GM18517 (cell line): ENCODE results near the gene DUS1L.

Experiments used
- ATAC-seq: cut with Tn5 transposase; IDR thresholded peaks from one replicate; pipeline ENCODE4 v1.9.1; 2021; ENCODE audit warnings: mild to moderate bottlenecking, moderate library complexity; ENCODE audit not compliant: unreplicated experiment

The DUS1L gene

GRCh38 chr17:82077617-82078358 is 12.2 kb upstream of the DUS1L start:
- no peak for ATAC-seq

GRCh38 chr17:82076785-82077591 is 11.4 kb upstream of the DUS1L start:
- ATAC-seq: no peak

GRCh38 chr17:82076018-82076784 is 10.6 kb upstream of the DUS1L start:
- ATAC-seq: no peak

- ATAC-seq: no peak
These were observed 7.8 kb upstream of the DUS1L start for GRCh38 chr17:82073446-82073845.

GRCh38 chr17:82072827-82073226 is 7.2 kb upstream of the DUS1L start:
- ATAC-seq: no peak

- no peak for ATAC-seq
These were observed 5.0 kb upstream of the DUS1L start for GRCh38 chr17:82070611-82071010.

- no peak for ATAC-seq
These were observed 389 bp downstream of the DUS1L start for GRCh38 chr17:82065193-82065637.

GRCh38 chr17:82064433-82065192 is 991 bp downstream of the DUS1L start:
- ATAC-seq: no peak

- no peak for ATAC-seq
These were observed 1.9 kb downstream of the DUS1L start for GRCh38 chr17:82063424-82064415.

GRCh38 chr17:82062984-82063368 is 2.6 kb downstream of the DUS1L start:
- no peak for ATAC-seq

- ATAC-seq: no peak
These were observed 3.3 kb downstream of the DUS1L start for GRCh38 chr17:82062076-82062983.

- no peak for ATAC-seq
These were observed 4.3 kb downstream of the DUS1L start for GRCh38 chr17:82061047-82061925.

- no peak for ATAC-seq
These were observed 5.0 kb downstream of the DUS1L start for GRCh38 chr17:82060614-82061013.

- ATAC-seq: no peak
These were observed 5.6 kb downstream of the DUS1L start for GRCh38 chr17:82060001-82060380.

- no peak for ATAC-seq
These were observed 6.2 kb downstream of the DUS1L start for GRCh38 chr17:82059272-82060000.

- no peak for ATAC-seq
These were observed 6.8 kb downstream of the DUS1L start for GRCh38 chr17:82058855-82059249.
